Right lobe of liver (tissue), 4 donors: Measurements from ENCODE around the gene SPON2.

ENCODE experiments used
- CTCF ChIP-seq, 4 donors: fragments of 200-600 bp in 3 of 4; fragments of 450-650 bp in 1 of 4; IDR thresholded peaks; one replicate each; pipeline versions ENCODE4 v1.5.1 to v1.8.0; 2016 to 2022; ENCODE audit warnings: antibody characterized with exemption in 4 of 4, mild to moderate bottlenecking in 2 of 4
- POLR2A ChIP-seq: fragments of 450-650 bp; IDR thresholded peaks from one replicate; pipeline ENCODE4 v1.6.1; 2017; ENCODE audit warnings: antibody characterized with exemption, mild to moderate bottlenecking
- donor health status: DM: no; HTN: no; CAD: no.
- donor health status: DM: no; HTN: no; CAD: no.
- donor health status: DM: no; HTN: yes; CAD: no.

DNA sequence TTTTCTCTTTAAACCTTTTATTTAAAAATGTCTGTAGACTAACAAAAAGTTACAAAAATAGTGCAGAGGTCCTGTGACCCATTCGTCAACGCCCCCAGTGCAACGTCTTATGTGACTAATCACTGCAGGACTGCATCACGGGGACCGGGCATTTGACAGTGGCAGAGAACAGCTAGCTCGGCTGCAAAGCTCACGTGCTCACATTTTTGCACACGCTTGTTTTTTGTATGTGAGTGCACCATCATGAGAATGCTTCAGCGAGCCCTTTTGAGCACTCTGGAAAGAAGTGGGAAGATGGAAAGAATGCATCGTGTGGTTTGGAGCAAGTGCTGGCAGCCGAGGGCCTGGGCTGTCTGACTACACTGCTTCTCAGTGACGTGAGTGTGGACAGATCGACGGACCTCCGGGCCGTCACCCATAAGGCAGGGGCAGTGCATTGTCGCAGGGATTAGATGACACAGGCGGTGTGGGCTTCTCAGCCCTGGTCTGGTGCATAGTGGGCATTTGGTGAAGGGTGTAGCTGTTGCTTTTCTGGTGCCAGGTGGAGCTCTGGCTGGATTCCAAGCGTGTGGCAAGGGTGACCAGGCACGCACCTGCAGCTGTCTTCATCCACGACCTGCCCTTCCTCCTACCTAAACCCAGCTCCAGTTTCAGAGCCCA, 17.7 kb downstream of the SPON2 start:
- no peak for TF ChIP-seq POLR2A
- no peak for TF ChIP-seq CTCF (IDR thresholded peaks at IDR 0.05)
